CD14-positive monocyte (primary cell): ENCODE data around the gene SERPINB12. TPM values are rescaled to one million over a fixed set of nuclear protein-coding genes. Genes with fewer than 3 reads are reported as not detected.

Source experiments
- DNase-seq, 3 donors: peaks; one replicate each; pipeline ENCODE4 v3.0.0-alpha.2; 2011 to 2022
- H2AFZ ChIP-seq: 2 replicates; pipeline ENCODE4 v1.6.0; 2012; ENCODE audit warnings: mild to moderate bottlenecking, low read depth, low read length, inconsistent platforms; ENCODE audit not compliant: insufficient read depth, poor library complexity, severe bottlenecking
- H3K27ac ChIP-seq, 2 donors: 1 replicate in 1 of 2; 2 replicates in 1 of 2; pipeline ENCODE4 v1.5.1; 2012 to 2013; ENCODE audit warnings: low read length in 2 of 2, control low read depth in 1 of 2, inconsistent platforms in 1 of 2, low read depth in 1 of 2, mild to moderate bottlenecking in 1 of 2
- H3K27me3 ChIP-seq, 2 donors: one replicate each; pipeline versions ENCODE4 v1.6.0 to v1.6.1; 2011 to 2013; ENCODE audit warnings: low read length in 2 of 2; ENCODE audit not compliant: control insufficient read depth in 2 of 2, insufficient read depth in 2 of 2
- H3K36me3 ChIP-seq, 2 donors: replicated peaks in 1 of 2; 1 replicate in 1 of 2; 2 replicates in 1 of 2; pipeline versions ENCODE4 v1.5.1 to v1.6.1; 2012 to 2013; ENCODE audit warnings: low read length in 2 of 2, control low read depth in 1 of 2, inconsistent platforms in 1 of 2, mild to moderate bottlenecking in 1 of 2; ENCODE audit not compliant: insufficient read depth in 2 of 2, control insufficient read depth in 1 of 2
- H3K4me1 ChIP-seq, 2 donors: 1 replicate in 1 of 2; 2 replicates in 1 of 2; pipeline versions ENCODE4 v1.5.1 to v1.6.1; 2012 to 2013; ENCODE audit warnings: low read length in 2 of 2, control low read depth in 1 of 2, inconsistent platforms in 1 of 2, mild to moderate bottlenecking in 1 of 2, moderate library complexity in 1 of 2; ENCODE audit not compliant: insufficient read depth in 2 of 2, control insufficient read depth in 1 of 2
- H3K4me2 ChIP-seq: replicated peaks from 2 replicates; pipeline ENCODE3; 2012; ENCODE audit warnings: low read length, moderate library complexity, mild to moderate bottlenecking; ENCODE audit not compliant: poor library complexity, severe bottlenecking; ENCODE audit errors: extremely low read depth
- H3K4me3 ChIP-seq, 3 experiments: fragments of 200-600 bp in 1 of 3; sonication (generic) in 1 of 3; replicated peaks in 1 of 3; 1 replicate in 2 of 3; 2 replicates in 1 of 3; pipeline ENCODE4 v1.5.1; 2011 to 2013; ENCODE audit warnings: low read length in 3 of 3, mild to moderate bottlenecking in 3 of 3, control low read depth in 2 of 3, low read depth in 2 of 3, inconsistent platforms in 1 of 3, moderate library complexity in 1 of 3
- H3K79me2 ChIP-seq: 2 replicates; pipeline ENCODE4 v1.6.0; 2012; ENCODE audit warnings: mild to moderate bottlenecking, control low read depth, inconsistent platforms, low read length, moderate library complexity; ENCODE audit not compliant: insufficient read depth
- H3K9ac ChIP-seq: 2 replicates; pipeline ENCODE4 v1.6.0; 2017; ENCODE audit warnings: low read length, mild to moderate bottlenecking; ENCODE audit not compliant: insufficient read depth, poor library complexity, severe bottlenecking
- H3K9me3 ChIP-seq, 2 donors: replicated peaks in 1 of 2; 1 replicate in 1 of 2; 2 replicates in 1 of 2; pipeline versions ENCODE4 v1.5.1 to v1.6.1; 2012 to 2013; ENCODE audit warnings: low read length in 2 of 2, control low read depth in 1 of 2; ENCODE audit not compliant: control insufficient read depth in 1 of 2, insufficient read depth in 1 of 2
- H4K20me1 ChIP-seq: 2 replicates; pipeline ENCODE4 v1.6.0; 2012; ENCODE audit warnings: mild to moderate bottlenecking, low read length, control low read depth, moderate library complexity; ENCODE audit not compliant: insufficient read depth
- H3K27ac Mint-ChIP-seq, 7 donors: one replicate each; pipeline ENCODE4 v1.8.0; 2020; ENCODE audit warnings: mild to moderate bottlenecking in 7 of 7, mixed read lengths in 7 of 7, moderate library complexity in 6 of 7, inconsistent platforms in 2 of 7
- H3K27me3 Mint-ChIP-seq, 3 donors: one replicate each; pipeline ENCODE4 v1.8.0; 2021 to 2022; ENCODE audit warnings: low read depth in 3 of 3, mild to moderate bottlenecking in 3 of 3, mixed read lengths in 3 of 3, moderate library complexity in 3 of 3, inconsistent platforms in 1 of 3
- H3K36me3 Mint-ChIP-seq, 2 donors: one replicate each; pipeline ENCODE4 v1.8.0; 2020; ENCODE audit warnings: mixed read lengths in 2 of 2, inconsistent platforms in 1 of 2, mild to moderate bottlenecking in 1 of 2
- H3K4me1 Mint-ChIP-seq: one replicate; pipeline ENCODE4 v1.8.0; 2020; ENCODE audit warnings: mild to moderate bottlenecking, mixed read lengths
- H3K4me3 Mint-ChIP-seq, 2 donors: one replicate each; pipeline ENCODE4 v1.8.0; 2020; ENCODE audit warnings: mild to moderate bottlenecking in 2 of 2, mixed read lengths in 2 of 2, moderate library complexity in 1 of 2
- H3K9me3 Mint-ChIP-seq, 7 donors: one replicate each; pipeline ENCODE4 v1.8.0; 2020 to 2022; ENCODE audit warnings: mixed read lengths in 7 of 7, mild to moderate bottlenecking in 6 of 7, moderate library complexity in 6 of 7, inconsistent platforms in 2 of 7
- WGBS: methylation state at CpG from one replicate; pipeline ENCODE4 v1.1.5; 2013; ENCODE audit warnings: missing lambda C conversion rate; ENCODE audit not compliant: insufficient coverage; 5-methylcytosine and 5-hydroxymethylcytosine counted together
- intact Hi-C, 2 donors: fragments of 100-400 bp; cut with micrococcal nuclease; formaldehyde crosslinking; loops; one replicate each; pipeline versions ENCODE4 v1.15.0 to v1.15.1; 2023
- polyA plus RNA-seq, 3 donors: library from polyadenylated mRNA; depleted of rRNA in 1 of 3; unstranded in 2 of 3; stranded (reverse) in 1 of 3; fragments of 300-500 nt in 2 of 3; fragments of >200 nt in 1 of 3; fragmentation: Illumina TruSeq in 2 of 3; gene quantifications; 1 replicate in 2 of 3; 2 replicates in 1 of 3; pipeline ENCODE4 v1.2.3, GENCODE V29; 2012 to 2021
- TF ChIP-seq, protein P1 (sequence below): fragments of 200-600 bp; IDR thresholded peaks from one replicate; pipeline ENCODE4 v1.8.0; 2022; ENCODE audit warnings: antibody characterized with exemption, mild to moderate bottlenecking

SERPINB12 gene
- polyA plus RNA-seq, 3 donors: not detected

DNA sequence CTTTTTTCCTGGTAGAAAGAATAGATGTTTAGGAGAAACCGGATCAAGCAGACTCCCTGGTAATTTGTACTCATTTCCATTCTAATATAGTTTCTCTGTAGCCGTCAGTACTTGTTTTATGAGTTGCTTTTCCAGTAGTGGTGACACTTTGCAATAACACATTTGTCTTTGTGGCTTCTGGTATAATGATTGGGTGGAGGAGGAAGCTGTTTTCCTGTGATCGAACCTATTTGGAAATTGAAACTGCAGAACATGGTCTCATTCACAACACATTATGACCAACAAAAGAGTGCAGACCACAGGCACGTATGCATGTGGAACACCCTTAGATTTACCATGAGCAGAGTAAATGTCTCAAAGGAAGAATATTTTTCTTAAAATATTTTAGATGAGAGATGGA lies 7.6 kb upstream of the SERPINB12 start:
- Histone ChIP-seq H3K79me2 (no peaks in the 10 kb centered on the region), H3K27ac (no peak overlapping the region), H3K27me3 (no peaks in the 10 kb centered on the region), H3K4me3 (no peak overlapping the region), H3K4me1 (peaks cover 4 to 11% of the 10 kb centered on the region in 2 donors), H4K20me1 (no peaks in the 10 kb centered on the region), H3K36me3 (no peaks in the 10 kb centered on the region), H3K9ac (no peak overlapping the region), H3K9me3 (no peaks in the 10 kb centered on the region), H3K4me2 (no peak overlapping the region), H2AFZ (no peak overlapping the region)
- TF ChIP-seq, protein P1, sequence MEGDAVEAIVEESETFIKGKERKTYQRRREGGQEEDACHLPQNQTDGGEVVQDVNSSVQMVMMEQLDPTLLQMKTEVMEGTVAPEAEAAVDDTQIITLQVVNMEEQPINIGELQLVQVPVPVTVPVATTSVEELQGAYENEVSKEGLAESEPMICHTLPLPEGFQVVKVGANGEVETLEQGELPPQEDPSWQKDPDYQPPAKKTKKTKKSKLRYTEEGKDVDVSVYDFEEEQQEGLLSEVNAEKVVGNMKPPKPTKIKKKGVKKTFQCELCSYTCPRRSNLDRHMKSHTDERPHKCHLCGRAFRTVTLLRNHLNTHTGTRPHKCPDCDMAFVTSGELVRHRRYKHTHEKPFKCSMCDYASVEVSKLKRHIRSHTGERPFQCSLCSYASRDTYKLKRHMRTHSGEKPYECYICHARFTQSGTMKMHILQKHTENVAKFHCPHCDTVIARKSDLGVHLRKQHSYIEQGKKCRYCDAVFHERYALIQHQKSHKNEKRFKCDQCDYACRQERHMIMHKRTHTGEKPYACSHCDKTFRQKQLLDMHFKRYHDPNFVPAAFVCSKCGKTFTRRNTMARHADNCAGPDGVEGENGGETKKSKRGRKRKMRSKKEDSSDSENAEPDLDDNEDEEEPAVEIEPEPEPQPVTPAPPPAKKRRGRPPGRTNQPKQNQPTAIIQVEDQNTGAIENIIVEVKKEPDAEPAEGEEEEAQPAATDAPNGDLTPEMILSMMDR: no peak
- peaks cover 8% of the 10 kb centered on the region for H3K4me1 Mint-ChIP-seq
- no peaks in the 10 kb centered on the region for H3K27me3 Mint-ChIP-seq
- H3K9me3 Mint-ChIP-seq: peaks cover 0 to 2% (median 0%) of the 10 kb centered on the region in 7 donors
- intact Hi-C loops: no loop called here
- no peak for DNase-seq
- H3K27ac Mint-ChIP-seq: no peak overlapping the region
- no peak overlapping the region for H3K4me3 Mint-ChIP-seq
- WGBS: no CpG with 5 or more reads among the region's 4 CpGs
- no peaks in the 10 kb centered on the region for H3K36me3 Mint-ChIP-seq

DNA sequence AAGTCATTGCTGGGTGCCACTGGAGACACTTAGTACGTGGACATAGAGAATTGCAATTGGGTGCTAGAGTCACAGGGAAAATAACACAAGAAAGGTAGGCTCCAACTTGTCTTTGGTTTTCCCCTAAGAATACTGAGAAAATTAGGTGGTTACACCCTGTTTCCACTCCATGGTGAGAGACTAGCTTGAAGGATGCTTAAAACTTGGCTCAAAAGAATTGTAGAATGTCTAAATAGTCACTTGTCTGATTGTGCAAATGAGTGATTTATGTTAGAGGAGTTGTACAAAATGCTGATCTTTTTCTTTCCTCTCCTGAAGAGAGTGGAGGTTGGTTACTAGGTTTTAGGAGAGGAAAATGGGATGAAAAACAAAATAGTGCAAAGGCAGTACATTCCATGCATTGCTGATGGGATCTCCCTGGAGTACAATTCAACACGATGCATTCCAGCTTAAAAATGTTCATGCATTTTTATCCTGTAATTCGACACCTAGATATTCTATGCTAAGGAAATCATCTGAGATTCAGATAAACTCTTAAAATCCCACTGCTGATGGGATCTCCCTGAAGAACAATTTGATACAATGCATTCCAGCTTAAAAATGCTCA lies 2.2 kb upstream of the SERPINB12 start:
- H3K27ac ChIP-seq: no peak overlapping the region
- TF ChIP-seq, protein P1: no peak

More for the DNA sequence above, 2.2 kb upstream of the SERPINB12 start:
- no peaks in the 10 kb centered on the region for H3K4me1 ChIP-seq
- H3K9me3 ChIP-seq: no peaks in the 10 kb centered on the region
- no peak overlapping the region for H2AFZ ChIP-seq
- intact Hi-C loops: no loop called here
- H3K27ac Mint-ChIP-seq: no peak overlapping the region
- no peak overlapping the region for H3K4me3 Mint-ChIP-seq
- H3K4me1 Mint-ChIP-seq: no peaks in the 10 kb centered on the region
- H4K20me1 ChIP-seq: no peaks in the 10 kb centered on the region
- 86% methylated on average over 3 of the region's 3 CpGs for WGBS
- H3K9ac ChIP-seq: no peak overlapping the region
- no peak overlapping the region for H3K4me3 ChIP-seq
- H3K36me3 ChIP-seq: no peaks in the 10 kb centered on the region
- H3K27me3 ChIP-seq: no peaks in the 10 kb centered on the region
- H3K79me2 ChIP-seq: no peaks in the 10 kb centered on the region
- no peaks in the 10 kb centered on the region for H3K36me3 Mint-ChIP-seq
- no peak for DNase-seq
- H3K27me3 Mint-ChIP-seq: peaks cover 1 to 7% (median 1%) of the 10 kb centered on the region in 3 donors
- H3K4me2 ChIP-seq: no peak overlapping the region
- no peaks in the 10 kb centered on the region for H3K9me3 Mint-ChIP-seq
